Measurements from ENCODE around the gene NDUFA11. TPM values are rescaled to one million over a fixed set of nuclear protein-coding genes. Genes with fewer than 3 reads are reported as not detected.

Gene NDUFA11
- total RNA-seq, 1 experiment from 2014 or later, result 243 TPM

GRCh38 chr19:5951338-5951861 lies 47.8 kb upstream of the NDUFA11 start:
- H3K36me3 Mint-ChIP-seq (ENCODE audit: insufficient read depth, unreplicated experiment), result peaks cover 26% of the 10 kb centered on the region
- intact Hi-C loops (cut with micrococcal nuclease), result no loop called here
- no TSS peak for BruUV-seq (replicated peaks)
- no peak overlapping the region for H3K4me3 Mint-ChIP-seq (ENCODE audit: unreplicated experiment)
- H3K4me1 Mint-ChIP-seq (ENCODE audit: insufficient read depth, unreplicated experiment), result peaks cover 21% of the 10 kb centered on the region
- DNase-seq (ENCODE audit: unreplicated experiment), result no peak
- POLR2A ChIA-PET, result interaction anchor here (0.6 kb wide), 1 partner anchor 12 kb away, joined by 4 read pairs; no protein-coding TSS in a partner anchor
- TF ChIP-seq CTCF (IDR thresholded peaks at IDR 0.05; ENCODE audit: unreplicated experiment), result no peak
- CTCF ChIA-PET, result interaction anchor here (0.5 to 3.0 kb wide), 4 partner anchors 16 to 1622 kb away, joined by 3 to 13 read pairs (median 4); no protein-coding TSS in a partner anchor
- H3K9me3 Mint-ChIP-seq (ENCODE audit: unreplicated experiment), result no peaks in the 10 kb centered on the region
- no peaks in the 10 kb centered on the region for H3K27me3 Mint-ChIP-seq (ENCODE audit: insufficient read depth, unreplicated experiment)
- H3K27ac Mint-ChIP-seq (ENCODE audit: low read depth, unreplicated experiment), result no peak overlapping the region

GRCh38 chr19:5950741-5951140 lies 47.2 kb upstream of the NDUFA11 start:
- no peak for DNase-seq (ENCODE audit: unreplicated experiment)
- TF ChIP-seq CTCF (IDR thresholded peaks at IDR 0.05; ENCODE audit: unreplicated experiment), result no peak
- H3K9me3 Mint-ChIP-seq (ENCODE audit: unreplicated experiment), result no peaks in the 10 kb centered on the region
- POLR2A ChIA-PET, result no interaction called here
- no peaks in the 10 kb centered on the region for H3K27me3 Mint-ChIP-seq (ENCODE audit: insufficient read depth, unreplicated experiment)
- peaks cover 16% of the 10 kb centered on the region for H3K4me1 Mint-ChIP-seq (ENCODE audit: insufficient read depth, unreplicated experiment)
- H3K36me3 Mint-ChIP-seq (ENCODE audit: insufficient read depth, unreplicated experiment), result peaks cover 26% of the 10 kb centered on the region
- no TSS peak for BruUV-seq (replicated peaks)
- CTCF ChIA-PET, result interaction anchor here (1.2 to 3.0 kb wide), 2 partner anchors 17 to 147 kb away, joined by 4 to 13 read pairs; no protein-coding TSS in a partner anchor
- intact Hi-C loops (cut with micrococcal nuclease), result no loop called here
- H3K27ac Mint-ChIP-seq (ENCODE audit: low read depth, unreplicated experiment), result no peak overlapping the region
- no peak overlapping the region for H3K4me3 Mint-ChIP-seq (ENCODE audit: unreplicated experiment)

- Mint-ChIP-seq H3K9me3 (ENCODE audit: unreplicated experiment) (no peaks in the 10 kb centered on the region), H3K4me1 (ENCODE audit: insufficient read depth, unreplicated experiment) (peaks cover 16% of the 10 kb centered on the region), H3K36me3 (ENCODE audit: insufficient read depth, unreplicated experiment) (peaks cover 32% of the 10 kb centered on the region), H3K27ac (ENCODE audit: low read depth, unreplicated experiment) (no peak overlapping the region), H3K4me3 (ENCODE audit: unreplicated experiment) (no peak overlapping the region), H3K27me3 (ENCODE audit: insufficient read depth, unreplicated experiment) (no peaks in the 10 kb centered on the region)
- DNase-seq (ENCODE audit: unreplicated experiment), result no peak
- TF ChIP-seq CTCF (IDR thresholded peaks at IDR 0.05; ENCODE audit: unreplicated experiment), result no peak
- no TSS peak for BruUV-seq (replicated peaks)
- CTCF ChIA-PET, result interaction anchor here (1.2 to 3.8 kb wide), 2 partner anchors 18 to 146 kb away, joined by 4 to 24 read pairs; no protein-coding TSS in a partner anchor
- POLR2A ChIA-PET, result no interaction called here
- intact Hi-C loops (cut with micrococcal nuclease), result no loop called here
Measured at GRCh38 chr19:5949792-5950305, 46.3 kb upstream of the NDUFA11 start.

- Mint-ChIP-seq H3K4me3 (ENCODE audit: unreplicated experiment) (no peak overlapping the region), H3K9me3 (ENCODE audit: unreplicated experiment) (no peaks in the 10 kb centered on the region), H3K27me3 (ENCODE audit: insufficient read depth, unreplicated experiment) (no peaks in the 10 kb centered on the region), H3K27ac (ENCODE audit: low read depth, unreplicated experiment) (no peak overlapping the region), H3K36me3 (ENCODE audit: insufficient read depth, unreplicated experiment) (peaks cover 32% of the 10 kb centered on the region), H3K4me1 (ENCODE audit: insufficient read depth, unreplicated experiment) (peaks cover 10% of the 10 kb centered on the region)
- intact Hi-C loops (cut with micrococcal nuclease), result no loop called here
- no peak for TF ChIP-seq CTCF (IDR thresholded peaks at IDR 0.05; ENCODE audit: unreplicated experiment)
- no peak for DNase-seq (ENCODE audit: unreplicated experiment)
- ChIA-PET CTCF (interaction anchor here (0.6 to 3.8 kb wide), 2 partner anchors 18 to 30 kb away, joined by 5 to 24 read pairs; no protein-coding TSS in a partner anchor), POLR2A (interaction anchor here (0.5 to 1.1 kb wide), 2 partner anchors 12 to 915 kb away, joined by 3 read pairs; no protein-coding TSS in a partner anchor)
- BruUV-seq (replicated peaks), result no TSS peak
Measured at GRCh38 chr19:5948752-5949564, 45.4 kb upstream of the NDUFA11 start.
